Activated T-helper 1 cell treated with anti-CD3 and anti-CD28 coated beads, Interleukin-12 subunit alpha, Interleukin-12 subunit beta, Interleukin-2, Interleukin-4 antibody, amounts not matched to agents 30 ng/mL and 10 ng/mL and 1 ng/mL, durations not matched to agents 14 hours and 24 hours and 36 hours (primary cell): Measurements from ENCODE around the gene CCDC150. TPM values are rescaled to one million over a fixed set of nuclear protein-coding genes. Genes with fewer than 3 reads are reported as not detected.
"Not testable (repeated sequence)": the region's sequence is repeated elsewhere in the genome, so short reads cannot be mapped to it uniquely, and the experiment has no call there.

ENCODE experiments used
- DNase-seq: peaks from one replicate; pipeline ENCODE4 v3.0.0; 2021; ENCODE audit warnings: low spot score
- H3K27ac Mint-ChIP-seq: one replicate; pipeline ENCODE4 v1.8.0; 2021; ENCODE audit warnings: mild to moderate bottlenecking, mixed read lengths
- H3K27me3 Mint-ChIP-seq: one replicate; pipeline ENCODE4 v1.8.0; 2022; ENCODE audit warnings: mild to moderate bottlenecking, moderate library complexity, mixed read lengths; ENCODE audit not compliant: insufficient read depth
- H3K36me3 Mint-ChIP-seq: one replicate; pipeline ENCODE4 v1.8.0; 2021; ENCODE audit warnings: low read depth, mixed read lengths
- H3K4me1 Mint-ChIP-seq: one replicate; pipeline ENCODE4 v1.8.0; 2021; ENCODE audit warnings: low read depth, mixed read lengths
- H3K4me3 Mint-ChIP-seq: one replicate; pipeline ENCODE4 v1.8.0; 2021; ENCODE audit warnings: mild to moderate bottlenecking, moderate library complexity, mixed read lengths
- H3K9me3 Mint-ChIP-seq: one replicate; pipeline ENCODE4 v1.8.0; 2021; ENCODE audit warnings: mixed read lengths
- intact Hi-C: fragments of 100-400 bp; cut with micrococcal nuclease; formaldehyde crosslinking; loops from one replicate; pipeline ENCODE4 v1.15.1; 2024
- total RNA-seq: library from RNA; stranded (reverse); gene quantifications from 2 replicates; pipeline ENCODE4 v1.2.3, GENCODE V29; 2022

The CCDC150 gene
- total RNA-seq, 1 donor from 2014 or later, result 19.6 TPM

GRCh38 chr2:196606516-196606915, 33.0 kb upstream of the CCDC150 start:
- H3K4me3 Mint-ChIP-seq, result no peak overlapping the region
- no peak for DNase-seq

GRCh38 chr2:196607073-196607472, 32.4 kb upstream of the CCDC150 start:
- no peak for DNase-seq
- Mint-ChIP-seq H3K9me3 (no peaks in the 10 kb centered on the region), H3K4me1 (no peaks in the 10 kb centered on the region), H3K4me3 (no peak overlapping the region), H3K36me3 (no peaks in the 10 kb centered on the region), H3K27me3 (peaks cover 14% of the 10 kb centered on the region), H3K27ac (no peak overlapping the region)
- intact Hi-C loops, result no loop called here

More at GRCh38 chr2:196606516-196606915, 33.0 kb upstream of the CCDC150 start:
- no peaks in the 10 kb centered on the region for H3K9me3 Mint-ChIP-seq
- H3K27ac Mint-ChIP-seq, result no peak overlapping the region
- H3K4me1 Mint-ChIP-seq, result no peaks in the 10 kb centered on the region
- no peaks in the 10 kb centered on the region for H3K36me3 Mint-ChIP-seq
- intact Hi-C loops, result no loop called here
- peaks cover 14% of the 10 kb centered on the region for H3K27me3 Mint-ChIP-seq

GRCh38 chr2:196607896-196608295, 31.6 kb upstream of the CCDC150 start:
- H3K4me3 Mint-ChIP-seq, intact Hi-C loops, DNase-seq, H3K27me3 Mint-ChIP-seq, H3K27ac Mint-ChIP-seq, H3K9me3 Mint-ChIP-seq, H3K4me1 Mint-ChIP-seq, H3K36me3 Mint-ChIP-seq: not testable (repeated sequence)

GRCh38 chr2:196609806-196610205, 29.7 kb upstream of the CCDC150 start:
- DNase-seq, result no peak
- intact Hi-C loops, result no loop called here
- no peak overlapping the region for H3K27ac Mint-ChIP-seq
- H3K27me3 Mint-ChIP-seq, result peaks cover 10% of the 10 kb centered on the region
- no peak overlapping the region for H3K4me3 Mint-ChIP-seq
- no peaks in the 10 kb centered on the region for H3K9me3 Mint-ChIP-seq
- no peaks in the 10 kb centered on the region for H3K4me1 Mint-ChIP-seq
- H3K36me3 Mint-ChIP-seq, result no peaks in the 10 kb centered on the region

- Mint-ChIP-seq H3K9me3 (no peaks in the 10 kb centered on the region), H3K27ac (no peak overlapping the region), H3K27me3 (peaks cover 7% of the 10 kb centered on the region), H3K4me3 (no peak overlapping the region), H3K36me3 (no peaks in the 10 kb centered on the region), H3K4me1 (no peaks in the 10 kb centered on the region)
- intact Hi-C loops, result no loop called here
- no peak for DNase-seq
Observed at GRCh38 chr2:196610796-196611195, 28.7 kb upstream of the CCDC150 start.

- H3K4me1 Mint-ChIP-seq, result no peaks in the 10 kb centered on the region
- H3K27me3 Mint-ChIP-seq, result peaks cover 3% of the 10 kb centered on the region
- H3K36me3 Mint-ChIP-seq, result no peaks in the 10 kb centered on the region
- DNase-seq, result no peak
- H3K9me3 Mint-ChIP-seq, result no peaks in the 10 kb centered on the region
- no peak overlapping the region for H3K4me3 Mint-ChIP-seq
- intact Hi-C loops, result no loop called here
- H3K27ac Mint-ChIP-seq, result no peak overlapping the region
Observed at GRCh38 chr2:196613302-196613701, 26.2 kb upstream of the CCDC150 start.

GRCh38 chr2:196617430-196617829, 22.1 kb upstream of the CCDC150 start:
- Mint-ChIP-seq H3K27me3 (peaks cover 10% of the 10 kb centered on the region), H3K9me3 (no peaks in the 10 kb centered on the region), H3K27ac (no peak overlapping the region), H3K4me3 (no peak overlapping the region), H3K36me3 (no peaks in the 10 kb centered on the region), H3K4me1 (no peaks in the 10 kb centered on the region)
- intact Hi-C loops, result no loop called here
- DNase-seq, result no peak

GRCh38 chr2:196618661-196619060, 20.9 kb upstream of the CCDC150 start:
- Mint-ChIP-seq H3K27me3 (peaks cover 11% of the 10 kb centered on the region), H3K36me3 (peaks cover 2% of the 10 kb centered on the region), H3K4me1 (no peaks in the 10 kb centered on the region), H3K9me3 (no peaks in the 10 kb centered on the region), H3K27ac (no peak overlapping the region), H3K4me3 (no peak overlapping the region)
- intact Hi-C loops, result no loop called here
- no peak for DNase-seq

GRCh38 chr2:196630531-196630930, 9.0 kb upstream of the CCDC150 start:
- Mint-ChIP-seq H3K27me3 (peaks cover 35% of the 10 kb centered on the region), H3K27ac (no peak overlapping the region), H3K4me1 (no peaks in the 10 kb centered on the region), H3K36me3 (no peaks in the 10 kb centered on the region), H3K4me3 (no peak overlapping the region), H3K9me3 (peaks cover 23% of the 10 kb centered on the region)
- DNase-seq, result no peak
- intact Hi-C loops, result no loop called here

- intact Hi-C loops, result loop anchor here (5.0 kb wide), 1 partner anchor 882 kb away; the partner anchor contains the start of gene MOB4
- H3K27me3 Mint-ChIP-seq, result peaks cover 33% of the 10 kb centered on the region
- no peak for DNase-seq
- no peaks in the 10 kb centered on the region for H3K36me3 Mint-ChIP-seq
- peaks cover 19% of the 10 kb centered on the region for H3K9me3 Mint-ChIP-seq
- H3K4me3 Mint-ChIP-seq, result no peak overlapping the region
- peaks cover 9% of the 10 kb centered on the region for H3K4me1 Mint-ChIP-seq
- H3K27ac Mint-ChIP-seq, result no peak overlapping the region
Observed at GRCh38 chr2:196635156-196635555, 4.4 kb upstream of the CCDC150 start.

- Mint-ChIP-seq H3K27ac (no peak overlapping the region), H3K9me3 (no peaks in the 10 kb centered on the region), H3K36me3 (peaks cover 2% of the 10 kb centered on the region), H3K4me3 (peak overlapping the region; percentile 78), H3K4me1 (peaks cover 28% of the 10 kb centered on the region), H3K27me3 (peaks cover 17% of the 10 kb centered on the region)
- DNase-seq, result no peak
- intact Hi-C loops, result loop anchor here (1.0 to 5.0 kb wide), 7 partner anchors 161 to 1067 kb away; partner anchors contain the start of genes COQ10B, DNAH7, GTF3C3 and MARS2
Observed at GRCh38 chr2:196638765-196639164, 750 bp upstream of the CCDC150 start.

GRCh38 chr2:196640031-196640548, 575 bp downstream of the CCDC150 start:
- intact Hi-C loops, result no loop called here
- DNase-seq, result no peak
- Mint-ChIP-seq H3K27ac (peak overlapping the region; percentile 81), H3K27me3 (peaks cover 11% of the 10 kb centered on the region), H3K9me3 (no peaks in the 10 kb centered on the region), H3K4me1 (peaks cover 28% of the 10 kb centered on the region), H3K4me3 (peak overlapping the region; percentile 78), H3K36me3 (peaks cover 2% of the 10 kb centered on the region)

- Mint-ChIP-seq H3K4me3 (no peak overlapping the region), H3K4me1 (no peaks in the 10 kb centered on the region), H3K27ac (no peak overlapping the region), H3K9me3 (peaks cover 61% of the 10 kb centered on the region), H3K27me3 (no peaks in the 10 kb centered on the region), H3K36me3 (peaks cover 37% of the 10 kb centered on the region)
- no peak for DNase-seq
- intact Hi-C loops, result no loop called here
Observed at GRCh38 chr2:196649202-196649601, 9.7 kb downstream of the CCDC150 start.
